ENCODE data around the gene ZNF619. TPM values are rescaled to one million over a fixed set of nuclear protein-coding genes. Genes with fewer than 3 reads are reported as not detected.

The ZNF619 gene
- total RNA-seq (8.7 and 9.6 TPM in 2 replicates), polyA plus RNA-seq (3.2 and 4.2 TPM in 2 replicates), polyA minus RNA-seq (ENCODE audit: low replicate concordance) (1.9 and 3.8 TPM in 2 replicates)
- polyA plus RNA-seq (2012), result 1.7 and 2.5 TPM in 2 replicates

DNA sequence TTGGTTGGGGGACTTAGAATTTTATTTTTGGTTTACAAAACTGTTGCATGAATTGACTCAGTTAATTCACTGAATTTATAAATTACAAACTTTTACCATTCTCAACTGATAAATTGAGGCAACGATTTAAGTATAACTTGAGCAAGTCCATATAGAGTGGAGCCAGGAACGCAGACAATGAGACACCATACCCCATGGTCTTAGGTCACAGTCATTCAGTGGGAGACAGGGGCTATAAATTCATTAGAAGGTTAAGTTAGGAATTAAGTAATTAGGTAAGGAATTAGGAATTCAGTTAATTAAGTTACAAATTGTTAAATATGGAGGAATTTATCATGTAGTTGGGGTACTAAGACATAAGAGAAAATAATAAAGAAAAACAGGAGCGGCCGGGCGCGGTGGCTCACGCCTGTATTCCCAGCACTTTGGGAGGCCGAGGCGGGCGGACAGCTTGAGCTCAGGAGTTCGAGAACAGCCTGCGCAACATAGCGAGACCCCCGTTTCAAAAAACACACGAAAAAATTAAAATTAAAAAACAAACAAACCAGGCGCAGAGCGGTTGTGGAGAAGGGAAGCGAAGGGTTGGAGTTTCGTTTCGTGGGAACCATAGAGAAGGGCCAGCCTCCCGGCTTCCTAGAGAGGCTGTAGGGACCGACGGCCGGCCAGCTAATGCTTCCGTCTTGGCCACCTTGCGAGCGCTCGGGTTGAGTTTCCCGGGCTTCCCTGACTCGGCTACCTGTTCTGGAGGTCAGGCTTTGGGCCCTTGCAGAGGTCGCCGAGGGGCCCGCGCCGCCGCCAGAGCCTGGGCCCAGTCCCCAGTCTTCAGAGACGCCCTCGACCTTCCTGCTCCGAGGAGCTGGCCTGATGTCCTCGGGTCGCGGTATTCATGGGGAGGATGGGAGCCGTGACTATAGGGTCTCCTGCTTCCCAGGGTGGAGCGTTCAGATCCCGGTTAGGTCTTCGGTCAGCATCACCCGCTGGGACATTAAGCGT lies at the start of gene ZNF619:
TSS of gene ZNF619 (plus strand) at position 645 of the 993 bp plus-strand sequence. CDS start 858 bp downstream, outside the sequence.
- Histone ChIP-seq H3K4me1 (ENCODE audit: control insufficient read depth, extremely low read depth, insufficient read depth, low read length) (peaks cover 2% of the 10 kb centered on the region), H3K4me2 (ENCODE audit: extremely low read depth, insufficient read depth, low read length) (peak within 1 kb of the TSS; percentile 96), H3K9me3 (ENCODE audit: control insufficient read depth, insufficient read depth, low read depth, low read length) (no peaks in the 10 kb centered on the region), H3K9ac (ENCODE audit: insufficient read depth, low read length) (peak within 1 kb of the TSS; percentile 88), H3K27me3 (ENCODE audit: control insufficient read depth, insufficient read depth, low read length) (no peaks in the 10 kb centered on the region), H4K20me1 (ENCODE audit: control insufficient read depth, extremely low read depth, insufficient read depth, low read length) (no peaks in the 10 kb centered on the region), H3K27ac (ENCODE audit: insufficient read depth, low read length) (peak within 1 kb of the TSS; percentile 70), H3K79me2 (ENCODE audit: control insufficient read depth, insufficient read depth, low read length) (no peaks in the 10 kb centered on the region), H2AFZ (ENCODE audit: low read length) (peak within 1 kb of the TSS; percentile 84), H3K36me3 (ENCODE audit: control insufficient read depth, insufficient read depth, low read length) (no peaks in the 10 kb centered on the region), H3K4me3 (replicated peaks in 1 of 4; ENCODE audit: control extremely low read depth in 1 of 4, insufficient read depth in 1 of 4, low read depth in 3 of 4, low read length in 4 of 4) (peak within 1 kb of the TSS; percentile 65 to 90 (median 71))
- no peak for TF ChIP-seq EZH2 (IDR thresholded peaks at IDR 0.05; ENCODE audit: low read length, missing control alignments)
- TF ChIP-seq, protein P1, sequence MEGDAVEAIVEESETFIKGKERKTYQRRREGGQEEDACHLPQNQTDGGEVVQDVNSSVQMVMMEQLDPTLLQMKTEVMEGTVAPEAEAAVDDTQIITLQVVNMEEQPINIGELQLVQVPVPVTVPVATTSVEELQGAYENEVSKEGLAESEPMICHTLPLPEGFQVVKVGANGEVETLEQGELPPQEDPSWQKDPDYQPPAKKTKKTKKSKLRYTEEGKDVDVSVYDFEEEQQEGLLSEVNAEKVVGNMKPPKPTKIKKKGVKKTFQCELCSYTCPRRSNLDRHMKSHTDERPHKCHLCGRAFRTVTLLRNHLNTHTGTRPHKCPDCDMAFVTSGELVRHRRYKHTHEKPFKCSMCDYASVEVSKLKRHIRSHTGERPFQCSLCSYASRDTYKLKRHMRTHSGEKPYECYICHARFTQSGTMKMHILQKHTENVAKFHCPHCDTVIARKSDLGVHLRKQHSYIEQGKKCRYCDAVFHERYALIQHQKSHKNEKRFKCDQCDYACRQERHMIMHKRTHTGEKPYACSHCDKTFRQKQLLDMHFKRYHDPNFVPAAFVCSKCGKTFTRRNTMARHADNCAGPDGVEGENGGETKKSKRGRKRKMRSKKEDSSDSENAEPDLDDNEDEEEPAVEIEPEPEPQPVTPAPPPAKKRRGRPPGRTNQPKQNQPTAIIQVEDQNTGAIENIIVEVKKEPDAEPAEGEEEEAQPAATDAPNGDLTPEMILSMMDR (conservative IDR thresholded peaks at IDR 0.05 in 1 of 2, IDR thresholded peaks at IDR 0.05 in 1 of 2; ENCODE audit: low read depth in 1 of 2, low read length in 2 of 2), result no peak
- peak; percentile 72 to 83 for DNase-seq (ENCODE audit: low read depth in 2 of 2)

DNA sequence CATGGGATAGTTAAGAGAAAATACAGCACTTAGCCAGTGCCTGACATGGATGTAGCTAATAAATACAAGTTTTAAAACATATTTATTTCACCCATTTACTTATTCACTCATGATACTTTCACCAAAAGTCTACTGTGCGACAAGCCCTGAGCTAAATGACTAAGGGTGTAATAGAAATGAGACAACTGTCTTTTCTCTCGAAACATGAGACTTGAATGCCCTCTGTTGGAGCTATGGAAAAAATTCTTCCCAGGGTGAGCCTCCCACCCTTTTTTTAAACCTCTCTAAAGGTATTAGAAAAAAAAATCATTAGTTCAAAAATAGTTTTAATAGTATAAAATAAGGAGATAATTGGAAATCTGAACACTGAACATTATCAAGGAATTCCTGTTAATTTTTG lies 44.1 kb upstream of the ZNF619 start:
- no peak for TF ChIP-seq EZH2 (IDR thresholded peaks at IDR 0.05; ENCODE audit: low read length, missing control alignments)
- TF ChIP-seq, protein P1 (conservative IDR thresholded peaks at IDR 0.05 in 1 of 2, IDR thresholded peaks at IDR 0.05 in 1 of 2; ENCODE audit: low read depth in 1 of 2, low read length in 2 of 2), result no peak
- Histone ChIP-seq H3K4me2 (ENCODE audit: extremely low read depth, insufficient read depth, low read length) (no peak overlapping the region), H4K20me1 (ENCODE audit: control insufficient read depth, extremely low read depth, insufficient read depth, low read length) (no peaks in the 10 kb centered on the region), H3K4me1 (ENCODE audit: control insufficient read depth, extremely low read depth, insufficient read depth, low read length) (no peaks in the 10 kb centered on the region), H3K36me3 (ENCODE audit: control insufficient read depth, insufficient read depth, low read length) (no peaks in the 10 kb centered on the region), H3K9me3 (ENCODE audit: control insufficient read depth, insufficient read depth, low read depth, low read length) (no peaks in the 10 kb centered on the region), H3K4me3 (replicated peaks in 1 of 4; ENCODE audit: control extremely low read depth in 1 of 4, insufficient read depth in 1 of 4, low read depth in 3 of 4, low read length in 4 of 4) (no peak overlapping the region), H2AFZ (ENCODE audit: low read length) (no peak overlapping the region), H3K27me3 (ENCODE audit: control insufficient read depth, insufficient read depth, low read length) (no peaks in the 10 kb centered on the region), H3K79me2 (ENCODE audit: control insufficient read depth, insufficient read depth, low read length) (no peaks in the 10 kb centered on the region), H3K27ac (ENCODE audit: insufficient read depth, low read length) (no peak overlapping the region), H3K9ac (ENCODE audit: insufficient read depth, low read length) (no peak overlapping the region)
- DNase-seq (ENCODE audit: low read depth in 2 of 2), result no peak

DNA sequence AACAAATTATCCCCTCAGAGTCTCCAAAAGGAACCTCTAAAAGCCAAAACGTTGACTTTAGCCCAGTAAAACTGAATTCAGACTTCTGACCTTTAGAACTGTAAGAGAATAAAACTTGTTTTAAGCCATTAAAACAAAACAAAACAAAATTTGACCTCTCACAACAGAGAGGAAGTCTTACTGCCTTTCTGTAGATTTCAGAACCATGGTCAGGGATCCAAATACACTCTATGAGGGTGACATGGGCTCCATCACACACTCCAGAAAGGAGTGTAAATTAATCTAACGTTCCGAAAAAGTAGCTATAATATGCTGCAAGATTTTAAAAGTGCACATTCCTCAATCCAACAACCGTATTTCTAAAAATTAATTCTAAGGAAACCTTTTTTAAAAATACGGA lies 39.0 kb upstream of the ZNF619 start:
- Histone ChIP-seq H2AFZ (ENCODE audit: low read length) (no peak overlapping the region), H3K9ac (ENCODE audit: insufficient read depth, low read length) (no peak overlapping the region), H3K79me2 (ENCODE audit: control insufficient read depth, insufficient read depth, low read length) (no peaks in the 10 kb centered on the region), H3K27ac (ENCODE audit: insufficient read depth, low read length) (no peak overlapping the region), H3K27me3 (ENCODE audit: control insufficient read depth, insufficient read depth, low read length) (no peaks in the 10 kb centered on the region), H3K4me2 (ENCODE audit: extremely low read depth, insufficient read depth, low read length) (no peak overlapping the region), H3K36me3 (ENCODE audit: control insufficient read depth, insufficient read depth, low read length) (no peaks in the 10 kb centered on the region), H3K9me3 (ENCODE audit: control insufficient read depth, insufficient read depth, low read depth, low read length) (no peaks in the 10 kb centered on the region), H3K4me3 (replicated peaks in 1 of 4; ENCODE audit: control extremely low read depth in 1 of 4, insufficient read depth in 1 of 4, low read depth in 3 of 4, low read length in 4 of 4) (no peak overlapping the region), H3K4me1 (ENCODE audit: control insufficient read depth, extremely low read depth, insufficient read depth, low read length) (no peaks in the 10 kb centered on the region), H4K20me1 (ENCODE audit: control insufficient read depth, extremely low read depth, insufficient read depth, low read length) (no peaks in the 10 kb centered on the region)
- no peak for DNase-seq (ENCODE audit: low read depth in 2 of 2)
- TF ChIP-seq EZH2 (IDR thresholded peaks at IDR 0.05; ENCODE audit: low read length, missing control alignments), result no peak
- TF ChIP-seq, protein P1 (conservative IDR thresholded peaks at IDR 0.05 in 1 of 2, IDR thresholded peaks at IDR 0.05 in 1 of 2; ENCODE audit: low read depth in 1 of 2, low read length in 2 of 2), result no peak
